ENCODE measurements around the gene GPR75.

GPR75 gene

GRCh38 chr2:53856272-53856671 lies 3.5 kb downstream of the GPR75 start:
- H3K4me3 ChIP-seq (ENCODE audit: low read depth, low read length), result no peak overlapping the region

GRCh38 chr2:53854678-53855077 lies 5.1 kb downstream of the GPR75 start:
- POLR2A ChIA-PET, result no interaction called here
- CTCF ChIA-PET, result no interaction called here
- no peak for TF ChIP-seq ZSCAN4 (tag by site-specific recombination; IDR thresholded peaks at IDR 0.05)
- no peak for TF ChIP-seq ZNF664 (tag by site-specific recombination; IDR thresholded peaks at IDR 0.05)
- no peak for TF ChIP-seq ZNF324 (tag by site-specific recombination; IDR thresholded peaks at IDR 0.05)
- TF ChIP-seq ZNF621 (tag by site-specific recombination; IDR thresholded peaks at IDR 0.05), result no peak
- peaks cover 0 to 21% of the 10 kb centered on the region in 2 experiments; a peak in 2 of 3 replicates for H3K36me3 ChIP-seq (ENCODE audit: control insufficient read depth in 2 of 2, insufficient read depth in 1 of 2, low read length in 2 of 2)
- H3K27ac ChIP-seq (ENCODE audit: extremely low read depth, low read depth, low read length), result no peak overlapping the region
- H3K9me3 ChIP-seq (ENCODE audit: control insufficient read depth, insufficient read depth, low read depth, low read length), result no peaks in the 10 kb centered on the region
- H3K4me3 ChIP-seq (ENCODE audit: low read depth, low read length), result no peak overlapping the region
- H3K4me1 ChIP-seq (ENCODE audit: control insufficient read depth, insufficient read depth, low read length), result no peaks in the 10 kb centered on the region

More at GRCh38 chr2:53856272-53856671, 3.5 kb downstream of the GPR75 start:
- H3K4me1 ChIP-seq (ENCODE audit: control insufficient read depth, insufficient read depth, low read length), result no peaks in the 10 kb centered on the region
- TF ChIP-seq MEIS1 (CRISPR knock-in tag; IDR thresholded peaks at IDR 0.05; ENCODE audit: borderline replicate concordance), result no peak
- no peak for TF ChIP-seq ZNF707 (tag by site-specific recombination; IDR thresholded peaks at IDR 0.05)
- TF ChIP-seq OSR2 (tag by site-specific recombination; IDR thresholded peaks at IDR 0.05), result no peak
- no peak for TF ChIP-seq ZNF202 (tag by site-specific recombination; IDR thresholded peaks at IDR 0.05; ENCODE audit: borderline replicate concordance)
- TF ChIP-seq ZNF341 (tag by site-specific recombination; IDR thresholded peaks at IDR 0.05; ENCODE audit: low read depth), result no peak
- no peak for TF ChIP-seq CTCF (tag by site-specific recombination; IDR thresholded peaks at IDR 0.05)
- no peak for TF ChIP-seq ZNF366 (tag by site-specific recombination; conservative IDR thresholded peaks at IDR 0.05)
- no peak for TF ChIP-seq ZNF501 (tag by site-specific recombination; IDR thresholded peaks at IDR 0.05)
- no peak for TF ChIP-seq SCRT2 (tag by site-specific recombination; IDR thresholded peaks at IDR 0.05)
- TF ChIP-seq ZNF701 (tag by site-specific recombination; IDR thresholded peaks at IDR 0.05), result no peak
- TF ChIP-seq ZNF704 (tag by site-specific recombination; IDR thresholded peaks at IDR 0.05), result no peak
- no peak for TF ChIP-seq BCL6B (tag by site-specific recombination; IDR thresholded peaks at IDR 0.05)
- TF ChIP-seq ZFP37 (tag by site-specific recombination; IDR thresholded peaks at IDR 0.05), result no peak
- no peak for TF ChIP-seq ZNF148 (tag by site-specific recombination; IDR thresholded peaks at IDR 0.05; ENCODE audit: borderline replicate concordance)
- TF ChIP-seq ZNF610 (tag by site-specific recombination; IDR thresholded peaks at IDR 0.05; ENCODE audit: borderline replicate concordance), result no peak
- ChIA-PET POLR2A (no interaction called here), CTCF (no interaction called here)
- H3K27ac ChIP-seq (ENCODE audit: extremely low read depth, low read depth, low read length), result no peak overlapping the region
- no peaks in the 10 kb centered on the region for H3K9me3 ChIP-seq (ENCODE audit: control insufficient read depth, insufficient read depth, low read depth, low read length)
- peaks cover 0 to 21% of the 10 kb centered on the region in 2 experiments; a peak in 2 of 3 replicates for H3K36me3 ChIP-seq (ENCODE audit: control insufficient read depth in 2 of 2, insufficient read depth in 1 of 2, low read length in 2 of 2)
